ENCODE results near the gene GRHPR.

The GRHPR gene

GRCh38 chr9:37437621-37438020 lies 15.1 kb downstream of the GRHPR start:
- TF ChIP-seq ZNF10 (tag by site-specific recombination; IDR thresholded peaks at IDR 0.05) (no peak), ZNF140 (tag by site-specific recombination; IDR thresholded peaks at IDR 0.05) (no peak), ELK4 (IDR thresholded peaks at IDR 0.05; ENCODE audit: borderline replicate concordance, low read depth, low read length) (no peak), ZNF132 (tag by site-specific recombination; IDR thresholded peaks at IDR 0.05; ENCODE audit: borderline replicate concordance) (no peak), ZNF2 (tag by site-specific recombination; IDR thresholded peaks at IDR 0.05) (no peak), ZSCAN18 (tag by site-specific recombination; IDR thresholded peaks at IDR 0.05) (no peak), PRDM4 (tag by site-specific recombination; IDR thresholded peaks at IDR 0.05) (no peak), ZNF214 (tag by site-specific recombination; IDR thresholded peaks at IDR 0.05; ENCODE audit: borderline replicate concordance) (no peak), ZNF426 (tag by site-specific recombination; IDR thresholded peaks at IDR 0.05) (no peak), YY1 (tag by site-specific recombination; IDR thresholded peaks at IDR 0.05) (no peak), KLF9 (tag by site-specific recombination; IDR thresholded peaks at IDR 0.05; ENCODE audit: low read depth) (no peak), ZIC2 (tag by site-specific recombination; IDR thresholded peaks at IDR 0.05) (no peak), SCRT1 (tag by site-specific recombination; IDR thresholded peaks at IDR 0.05; ENCODE audit: borderline replicate concordance) (no peak), ZNF792 (tag by site-specific recombination; IDR thresholded peaks at IDR 0.05) (no peak), ZNF544 (tag by site-specific recombination; IDR thresholded peaks at IDR 0.05) (no peak), ZNF19 (tag by site-specific recombination; IDR thresholded peaks at IDR 0.05; ENCODE audit: low read depth) (no peak), ZNF791 (tag by site-specific recombination; IDR thresholded peaks at IDR 0.05) (no peak)
- CTCF ChIA-PET, result no interaction called here
- Histone ChIP-seq H3K4me3 (ENCODE audit: low read depth, low read length) (no peak overlapping the region), H3K4me1 (ENCODE audit: control insufficient read depth, insufficient read depth, low read length) (no peaks in the 10 kb centered on the region), H3K27ac (ENCODE audit: extremely low read depth, low read depth, low read length) (no peak overlapping the region), H3K36me3 (ENCODE audit: control insufficient read depth in 2 of 2, insufficient read depth in 1 of 2, low read length in 2 of 2) (peaks cover 5 to 100% of the 10 kb centered on the region in 2 experiments), H3K9me3 (ENCODE audit: control insufficient read depth, insufficient read depth, low read depth, low read length) (no peaks in the 10 kb centered on the region)
- POLR2A ChIA-PET, result no interaction called here

- CTCF ChIA-PET, result interaction anchor here (0.5 kb wide), 1 partner anchor 13 kb away, joined by 4 read pairs; no protein-coding TSS in a partner anchor
- Histone ChIP-seq H3K4me3 (ENCODE audit: low read depth, low read length) (no peak overlapping the region), H3K27ac (ENCODE audit: extremely low read depth, low read depth, low read length) (no peak overlapping the region), H3K4me1 (ENCODE audit: control insufficient read depth, insufficient read depth, low read length) (no peaks in the 10 kb centered on the region), H3K36me3 (ENCODE audit: control insufficient read depth in 2 of 2, insufficient read depth in 1 of 2, low read length in 2 of 2) (peaks cover 5 to 96% of the 10 kb centered on the region in 2 experiments), H3K9me3 (ENCODE audit: control insufficient read depth, insufficient read depth, low read depth, low read length) (no peaks in the 10 kb centered on the region)
- TF ChIP-seq ZNF529 (tag by site-specific recombination; IDR thresholded peaks at IDR 0.05; ENCODE audit: insufficient replicate concordance), result no peak
- TF ChIP-seq ZNF24 (tag by site-specific recombination; IDR thresholded peaks at IDR 0.05), result no peak
- no peak for TF ChIP-seq ZSCAN4 (tag by site-specific recombination; IDR thresholded peaks at IDR 0.05)
- TF ChIP-seq ZNF433 (tag by site-specific recombination; IDR thresholded peaks at IDR 0.05; ENCODE audit: low read depth), result no peak
- no peak for TF ChIP-seq TRIM28 (IDR thresholded peaks at IDR 0.05; ENCODE audit: borderline replicate concordance, low read length)
- no peak for TF ChIP-seq ZNF626 (tag by site-specific recombination; IDR thresholded peaks at IDR 0.05)
- TF ChIP-seq ZNF629 (tag by site-specific recombination; IDR thresholded peaks at IDR 0.05), result no peak
- TF ChIP-seq ZNF777 (tag by site-specific recombination; IDR thresholded peaks at IDR 0.05; ENCODE audit: borderline replicate concordance), result no peak
- no peak for TF ChIP-seq ATF2 (tag by site-specific recombination; IDR thresholded peaks at IDR 0.05; ENCODE audit: low read depth)
- no peak for TF ChIP-seq OVOL3 (tag by site-specific recombination; IDR thresholded peaks at IDR 0.05)
- no peak for TF ChIP-seq AEBP2 (tag by site-specific recombination; IDR thresholded peaks at IDR 0.05; ENCODE audit: borderline replicate concordance)
- POLR2A ChIA-PET, result no interaction called here
Observed at GRCh38 chr9:37438359-37438758, 15.9 kb downstream of the GRHPR start.
